ENCODE results near the gene NNMT.

GRCh38 chr11:114274637-114275036, 21.6 kb upstream of the NNMT start:
- TF ChIP-seq, protein P1, sequence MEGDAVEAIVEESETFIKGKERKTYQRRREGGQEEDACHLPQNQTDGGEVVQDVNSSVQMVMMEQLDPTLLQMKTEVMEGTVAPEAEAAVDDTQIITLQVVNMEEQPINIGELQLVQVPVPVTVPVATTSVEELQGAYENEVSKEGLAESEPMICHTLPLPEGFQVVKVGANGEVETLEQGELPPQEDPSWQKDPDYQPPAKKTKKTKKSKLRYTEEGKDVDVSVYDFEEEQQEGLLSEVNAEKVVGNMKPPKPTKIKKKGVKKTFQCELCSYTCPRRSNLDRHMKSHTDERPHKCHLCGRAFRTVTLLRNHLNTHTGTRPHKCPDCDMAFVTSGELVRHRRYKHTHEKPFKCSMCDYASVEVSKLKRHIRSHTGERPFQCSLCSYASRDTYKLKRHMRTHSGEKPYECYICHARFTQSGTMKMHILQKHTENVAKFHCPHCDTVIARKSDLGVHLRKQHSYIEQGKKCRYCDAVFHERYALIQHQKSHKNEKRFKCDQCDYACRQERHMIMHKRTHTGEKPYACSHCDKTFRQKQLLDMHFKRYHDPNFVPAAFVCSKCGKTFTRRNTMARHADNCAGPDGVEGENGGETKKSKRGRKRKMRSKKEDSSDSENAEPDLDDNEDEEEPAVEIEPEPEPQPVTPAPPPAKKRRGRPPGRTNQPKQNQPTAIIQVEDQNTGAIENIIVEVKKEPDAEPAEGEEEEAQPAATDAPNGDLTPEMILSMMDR (IDR thresholded peaks at IDR 0.05) = no peak
- TF ChIP-seq POLR2A (IDR thresholded peaks at IDR 0.05) = no peak
